ENCODE measurements around the gene ECSCR. TPM values are rescaled to one million over a fixed set of nuclear protein-coding genes. Genes with fewer than 3 reads are reported as not detected.
"Not testable (repeated sequence)": the region's sequence is repeated elsewhere in the genome, so short reads cannot be mapped to it uniquely, and the experiment has no call there.

The ECSCR gene
- total RNA-seq = 5.5 TPM

GRCh38 chr5:139462586-139463276 lies at the start of gene ECSCR:
Gene ECSCR, minus strand, starts transcription at chr5:139462743. Its CDS starts 73 bp downstream, at chr5:139462670.
- no peak for DNase-seq

DNA sequence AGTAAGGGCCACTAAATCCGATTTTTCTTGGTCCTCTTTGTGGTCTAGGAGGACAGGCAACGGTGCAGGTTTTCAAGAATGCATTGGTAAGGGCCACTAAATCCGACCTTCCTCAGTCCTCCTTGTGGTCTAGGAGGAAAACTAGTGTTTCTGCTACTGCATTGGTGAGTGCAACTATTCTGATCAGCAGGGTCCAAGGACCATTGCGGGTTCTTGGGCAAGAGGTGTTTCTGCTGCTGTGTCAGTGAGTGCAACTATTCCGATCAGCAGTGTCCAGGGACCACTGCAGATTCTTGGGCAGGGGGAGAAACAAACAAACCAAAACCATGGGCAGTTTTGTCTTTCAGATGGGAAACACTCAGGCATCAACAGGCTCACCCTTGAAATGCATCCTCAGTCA lies 42.2 kb upstream of the ECSCR start:
- not testable (repeated sequence) for DNase-seq

GRCh38 chr5:139503879-139504278 lies 41.3 kb upstream of the ECSCR start:
- not testable (repeated sequence) for DNase-seq

DNA sequence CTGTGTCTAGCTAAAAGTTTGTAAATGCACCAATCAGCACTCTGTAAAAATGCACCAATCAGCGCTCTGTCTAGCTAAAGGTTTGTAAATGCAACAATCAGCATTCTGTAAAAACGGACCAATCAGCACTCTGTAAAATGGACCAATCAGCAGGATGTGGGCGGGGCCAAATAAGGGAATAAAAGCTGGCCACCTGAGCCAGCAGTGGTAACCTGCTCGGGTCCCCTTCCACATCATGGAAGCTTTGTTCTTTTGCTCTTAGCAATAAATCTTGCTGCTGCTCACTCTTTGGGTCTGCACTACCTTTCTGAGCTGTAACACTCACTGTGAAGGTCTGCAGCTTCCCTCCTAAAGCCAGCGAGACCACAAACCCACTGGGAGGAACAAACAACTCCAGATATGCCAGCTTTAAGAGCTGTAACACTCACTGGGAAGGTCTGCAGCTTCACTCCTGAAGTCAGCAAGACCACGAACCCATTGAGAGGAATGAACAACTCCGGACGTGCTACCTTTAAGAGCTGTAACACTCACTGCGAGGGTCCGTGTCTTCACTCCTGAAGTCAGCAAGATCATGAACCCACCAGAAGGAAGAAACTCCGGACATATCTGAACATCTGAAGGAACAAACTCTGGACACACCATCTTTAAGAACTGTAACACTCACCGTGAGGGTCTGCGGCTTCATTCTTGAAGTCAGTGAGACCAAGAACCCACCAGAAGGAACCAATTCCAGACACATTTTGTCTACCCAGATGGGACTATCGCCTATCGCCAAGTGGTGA lies 40.7 kb upstream of the ECSCR start:
- DNase-seq = not testable (repeated sequence)

- no peak for DNase-seq
Measured at GRCh38 chr5:139501381-139501780, 38.8 kb upstream of the ECSCR start.

GRCh38 chr5:139495638-139496435 lies 33.3 kb upstream of the ECSCR start:
- DNase-seq = no peak

GRCh38 chr5:139494832-139495231 lies 32.3 kb upstream of the ECSCR start:
- no peak for DNase-seq

DNA sequence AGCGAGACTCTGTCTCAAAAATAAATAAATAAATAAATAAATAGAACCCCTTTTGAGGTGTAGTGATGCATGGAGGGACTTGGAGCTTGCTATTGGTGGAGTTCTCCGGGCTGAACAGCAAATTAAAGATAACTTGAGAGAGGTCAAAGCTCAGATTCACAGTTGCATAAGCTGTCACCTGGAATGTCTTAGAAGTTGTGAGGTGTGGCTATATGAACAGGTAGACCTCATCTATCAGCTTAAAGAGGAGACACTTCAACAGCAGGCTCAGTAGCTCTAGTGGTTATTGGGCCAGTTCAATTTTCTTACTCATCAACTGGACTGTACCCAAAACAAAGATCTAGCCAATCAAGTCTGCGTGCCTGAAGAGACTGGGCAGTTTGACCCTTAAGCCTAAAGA lies 31.7 kb upstream of the ECSCR start:
- no peak for DNase-seq

- DNase-seq = no peak
Measured at GRCh38 chr5:139492700-139493192, 30.2 kb upstream of the ECSCR start.

- no peak for DNase-seq
Measured at GRCh38 chr5:139488260-139488659, 25.7 kb upstream of the ECSCR start.

- DNase-seq = no peak
Measured at GRCh38 chr5:139486201-139486600, 23.7 kb upstream of the ECSCR start.

DNA sequence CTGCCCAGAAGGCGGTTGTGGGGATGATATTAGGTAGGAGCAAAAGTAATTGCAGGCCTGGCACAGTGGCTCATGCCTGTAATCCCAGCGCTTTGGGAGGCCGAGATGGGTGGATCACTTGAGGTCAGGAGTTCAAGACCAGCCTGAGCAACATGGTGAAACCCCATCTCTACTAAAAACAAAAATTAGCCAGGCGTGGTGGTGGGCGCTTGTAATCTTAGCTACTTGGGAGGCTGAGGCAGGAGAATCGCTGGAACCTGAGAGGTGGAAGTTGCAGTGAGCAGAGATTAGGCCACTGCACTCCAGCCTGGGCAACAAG lies 20.3 kb upstream of the ECSCR start:
- DNase-seq = not testable (repeated sequence)

GRCh38 chr5:139482050-139482889 lies 19.7 kb upstream of the ECSCR start, which contains the start of gene STING1:
Gene STING1, minus strand, starts transcription at chr5:139482758. Its CDS starts 1,054 bp downstream, at chr5:139481704.
- no peak for DNase-seq

GRCh38 chr5:139481580-139482049 lies 19.1 kb upstream of the ECSCR start:
- DNase-seq = no peak

GRCh38 chr5:139481122-139481533 lies 18.6 kb upstream of the ECSCR start:
- DNase-seq = no peak

DNA sequence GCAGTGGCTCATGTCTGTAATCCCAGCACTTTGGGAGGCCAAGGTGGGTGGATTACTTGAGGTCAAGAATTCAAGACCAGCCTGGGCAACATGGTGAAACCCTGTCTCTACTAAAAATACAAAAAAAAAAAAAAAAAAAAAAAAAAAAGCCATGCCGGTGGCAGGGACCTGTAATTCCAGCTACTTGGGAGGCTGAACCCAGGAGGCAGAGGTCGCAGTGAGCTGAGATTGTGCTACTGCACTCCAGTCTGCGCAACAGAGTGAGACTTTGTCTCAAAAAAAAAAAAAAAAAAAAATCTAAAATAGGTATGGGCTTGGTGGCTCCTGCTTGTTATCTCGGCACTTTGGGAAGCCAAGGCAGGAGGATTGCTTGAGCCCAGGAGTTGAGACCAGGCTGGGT lies 17.2 kb upstream of the ECSCR start:
- not testable (repeated sequence) for DNase-seq

DNA sequence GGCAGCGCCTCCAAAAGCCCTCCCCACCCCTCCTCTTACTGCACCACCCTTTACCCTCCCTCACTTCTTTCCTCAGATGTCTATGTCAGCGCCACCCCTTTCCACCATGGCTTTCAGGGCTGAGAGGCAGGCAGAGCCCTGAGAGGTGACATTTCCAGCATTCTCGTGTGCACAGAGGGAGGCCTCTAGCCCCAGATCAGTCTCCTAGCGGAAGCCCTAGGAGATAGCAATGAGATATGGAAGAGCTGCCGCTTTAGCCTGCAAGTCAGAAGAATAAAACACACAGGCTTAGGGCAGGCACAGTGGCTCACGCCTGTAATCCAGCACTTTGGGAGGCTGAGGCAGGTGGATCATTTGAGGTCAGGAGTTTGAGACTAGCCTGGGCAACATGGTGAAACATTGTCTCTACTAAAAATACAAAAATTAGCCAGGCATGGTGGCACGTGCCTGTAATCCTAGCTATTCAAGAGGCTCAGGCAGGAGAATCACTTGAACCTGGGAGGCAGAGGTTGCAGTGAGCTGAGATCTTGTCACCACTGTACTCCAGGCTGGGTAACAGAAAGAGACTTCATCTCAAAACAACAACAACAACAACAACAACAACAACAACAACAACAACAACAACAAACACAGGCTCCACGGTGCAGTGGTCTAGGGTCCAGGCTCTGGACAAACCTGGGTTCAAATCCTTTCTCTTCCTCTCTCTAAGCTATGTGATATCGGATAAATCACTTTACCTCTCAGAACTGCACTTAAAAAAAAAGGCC lies 16.3 kb upstream of the ECSCR start:
- not testable (repeated sequence) for DNase-seq

- DNase-seq = no peak
Measured at GRCh38 chr5:139475865-139476617, 13.5 kb upstream of the ECSCR start.

GRCh38 chr5:139474890-139475791 lies 12.6 kb upstream of the ECSCR start:
- no peak for DNase-seq

All from occipital lobe (tissue), 2 donors.